PC-9 (cell line): ENCODE results near the gene PLAAT3.

Experiments
- CTCF ChIP-seq: fragments of 200-600 bp; sonication (generic); conservative IDR thresholded peaks from 2 replicates; pipeline ENCODE4 v1.6.1; 2017; ENCODE audit warnings: mixed run types, antibody characterized with exemption, mild to moderate bottlenecking, moderate library complexity
- EZH2 ChIP-seq: fragments of 200-600 bp; sonication (generic); IDR thresholded peaks from 2 replicates; pipeline ENCODE4 v1.8.0; 2017; ENCODE audit warnings: antibody characterized with exemption, low read depth

GRCh38 chr11:63614136-63614671, at the start of gene PLAAT3:
- TF ChIP-seq CTCF (no peak), EZH2 (no peak)
